Hematopoietic multipotent progenitor cell (in vitro differentiated cells): ENCODE data around the gene CDKN1C. TPM values are rescaled to one million over a fixed set of nuclear protein-coding genes. Genes with fewer than 3 reads are reported as not detected.

ENCODE experiments used
- DNase-seq, 3 donors: peaks; one replicate each; pipeline ENCODE4 v3.0.0-alpha.2; 2011 to 2015; ENCODE audit warnings: low read depth in 2 of 3, low spot score in 2 of 3
- small RNA-seq: library from RNA; depleted of rRNA; stranded (forward); fragments of <200 nt; gene quantifications from one replicate; pipeline ENCODE3, GENCODE V24; 2012
- total RNA-seq: library from RNA; depleted of rRNA; stranded (reverse); fragments of >200 nt; gene quantifications from one replicate; pipeline ENCODE4 v1.2.3, GENCODE V29; 2012

CDKN1C gene
- total RNA-seq, 1 donor = 20.7 TPM

GRCh38 chr11:2833716-2834502, 51.7 kb downstream of the CDKN1C start:
- DNase-seq = no peak

Small RNA genes lying within 50 kb of the gene (small RNA-seq; reads per million reads assigned to genes)
- not detected for gene AC013791.1

Other genes with a start within 250 kb of the CDKN1C start
- gene KCNQ1OT1, start 185.8 kb downstream of the CDKN1C start, total RNA-seq = 2.7 TPM
- 1.1 TPM for gene PHLDA2, start 43.6 kb upstream of the CDKN1C start, total RNA-seq
- gene NAP1L4, start 106.6 kb upstream of the CDKN1C start, total RNA-seq = 90.2 TPM
- 16.7 TPM for gene CARS1, start 171.6 kb upstream of the CDKN1C start, total RNA-seq